Measurements from ENCODE around the gene RPTOR.

RPTOR gene

DNA sequence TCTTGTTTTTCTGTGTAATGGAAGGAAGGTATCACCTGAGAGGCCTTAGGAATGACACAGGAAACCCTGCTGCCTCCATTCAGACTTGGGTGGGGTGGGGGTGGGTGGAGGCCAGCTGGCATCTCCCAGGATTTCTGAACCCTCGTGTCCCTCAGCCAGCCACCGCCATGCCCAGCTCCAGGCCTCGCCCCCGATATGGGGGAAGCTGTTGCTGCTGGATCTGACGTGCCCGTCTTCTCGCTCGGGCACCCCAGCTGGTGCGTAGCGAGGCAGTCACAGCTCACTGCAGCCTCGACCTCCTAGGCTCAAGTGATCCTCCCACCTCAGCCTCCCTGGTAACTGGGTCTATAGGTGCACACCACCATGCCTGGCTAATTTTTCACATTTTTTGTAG, 227.0 kb downstream of the RPTOR start:
- no peak for DNase-seq

DNA sequence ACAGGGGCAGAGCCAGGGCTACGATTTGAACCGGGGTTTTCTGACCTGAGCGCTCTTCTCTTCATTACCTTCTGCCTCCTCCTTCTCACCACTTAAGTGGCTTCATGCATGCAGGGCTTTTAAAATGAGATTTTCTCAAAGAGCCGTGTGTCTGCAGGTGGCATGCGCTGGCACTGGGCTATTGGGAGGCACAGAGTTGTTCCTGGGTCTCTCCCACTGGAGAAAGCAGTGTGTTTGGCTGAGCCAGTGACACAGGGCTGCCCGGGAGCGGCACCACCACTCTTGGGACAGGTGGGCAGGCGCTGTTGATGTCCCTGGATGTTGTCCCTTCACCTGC, 228.2 kb downstream of the RPTOR start:
- no peak for DNase-seq

GRCh38 chr17:80773243-80773991, 228.8 kb downstream of the RPTOR start:
- DNase-seq, result no peak

DNA sequence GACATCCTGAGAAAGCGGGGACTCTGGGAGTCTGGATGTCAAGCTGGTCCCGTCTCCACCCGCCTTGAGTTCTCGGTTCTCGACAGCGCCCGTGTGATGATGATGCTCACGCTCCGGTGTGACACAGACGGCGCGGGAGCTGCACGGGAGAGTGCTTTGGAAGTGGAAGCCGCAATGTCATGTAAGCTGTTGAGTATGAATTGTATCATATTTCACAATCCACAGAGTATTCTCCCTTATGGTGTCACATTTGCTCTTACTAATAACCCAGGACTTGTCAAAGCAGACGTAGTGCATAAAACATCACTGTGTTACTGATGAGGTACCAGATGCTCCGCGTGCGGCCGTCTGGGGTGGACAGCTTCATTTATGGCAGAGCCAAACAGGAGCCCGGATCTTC, 229.5 kb downstream of the RPTOR start:
- DNase-seq, result no peak

DNA sequence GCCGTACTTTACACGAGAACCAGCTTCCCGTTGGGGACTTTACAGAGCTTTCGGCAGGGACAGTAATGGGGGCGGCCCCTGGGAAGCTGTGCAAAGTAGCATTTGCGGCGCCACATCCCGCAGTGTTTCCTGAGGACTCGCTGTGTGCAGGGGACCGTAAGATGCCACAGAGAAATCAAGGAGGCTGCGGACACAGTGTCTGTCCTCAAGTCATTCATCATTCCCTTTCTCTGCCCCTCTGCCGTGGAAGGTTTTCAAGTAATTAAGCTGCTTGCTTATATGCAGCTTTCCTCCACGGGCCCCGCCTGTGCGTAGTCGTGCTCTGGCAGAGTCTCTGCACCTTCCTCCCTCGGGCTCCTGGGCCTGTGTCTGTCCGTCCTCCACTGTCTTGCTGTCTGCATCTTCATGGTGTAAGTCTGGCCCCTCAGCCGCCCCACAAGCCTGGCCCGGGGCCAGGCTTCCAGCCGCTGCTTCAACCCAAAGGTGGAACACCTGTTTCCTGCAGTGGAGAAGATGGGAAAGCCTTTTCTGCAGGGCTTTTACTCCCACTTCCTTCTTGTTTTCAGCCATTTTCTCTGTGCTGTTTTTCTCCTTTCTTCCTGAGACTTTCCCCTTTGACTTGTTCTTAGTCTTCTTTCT, 230.1 kb downstream of the RPTOR start:
- DNase-seq, result no peak

GRCh38 chr17:80775863-80776262, 231.2 kb downstream of the RPTOR start:
- no peak for DNase-seq

- DNase-seq, result no peak
Observed at GRCh38 chr17:80777274-80777673, 232.6 kb downstream of the RPTOR start.

DNA sequence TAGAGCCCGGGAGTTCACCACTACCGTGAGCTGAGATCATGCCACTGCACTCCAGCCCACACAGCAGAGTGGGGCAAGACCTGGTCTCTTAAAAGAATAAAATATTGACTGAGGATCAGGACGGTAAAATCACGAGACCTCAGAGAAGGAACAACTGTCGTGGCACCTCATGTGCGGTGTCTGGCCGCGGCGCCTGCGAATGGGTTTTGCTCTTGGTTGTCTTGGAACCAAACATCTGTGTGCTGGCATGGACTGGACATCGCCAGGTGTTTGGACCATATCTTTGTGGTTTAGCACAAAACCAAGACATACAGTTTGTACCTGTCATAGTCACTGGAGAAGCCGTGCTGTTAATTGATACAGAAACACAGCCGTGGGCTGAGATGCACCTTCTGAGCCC, 234.1 kb downstream of the RPTOR start:
- no peak for DNase-seq

DNA sequence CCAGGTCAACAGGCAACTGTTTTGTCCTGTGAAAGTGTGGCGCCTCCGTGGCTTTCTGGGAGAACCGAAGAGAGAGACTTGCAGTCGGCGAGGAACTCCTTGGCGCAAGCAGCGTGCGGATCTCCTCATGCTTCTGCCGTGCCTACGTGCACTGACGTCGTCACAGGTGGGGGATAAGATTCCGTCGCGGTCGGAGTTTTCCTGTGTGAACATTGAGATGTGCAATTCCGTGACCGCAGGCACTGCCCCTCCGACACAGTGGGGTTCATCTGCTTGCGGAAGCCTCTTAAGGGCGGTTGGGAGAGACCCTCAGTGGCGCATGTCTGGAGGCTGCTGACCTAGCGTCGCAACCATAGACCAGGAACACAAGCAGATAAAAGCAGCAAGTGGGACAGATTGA, 234.7 kb downstream of the RPTOR start:
- DNase-seq, result no peak

DNA sequence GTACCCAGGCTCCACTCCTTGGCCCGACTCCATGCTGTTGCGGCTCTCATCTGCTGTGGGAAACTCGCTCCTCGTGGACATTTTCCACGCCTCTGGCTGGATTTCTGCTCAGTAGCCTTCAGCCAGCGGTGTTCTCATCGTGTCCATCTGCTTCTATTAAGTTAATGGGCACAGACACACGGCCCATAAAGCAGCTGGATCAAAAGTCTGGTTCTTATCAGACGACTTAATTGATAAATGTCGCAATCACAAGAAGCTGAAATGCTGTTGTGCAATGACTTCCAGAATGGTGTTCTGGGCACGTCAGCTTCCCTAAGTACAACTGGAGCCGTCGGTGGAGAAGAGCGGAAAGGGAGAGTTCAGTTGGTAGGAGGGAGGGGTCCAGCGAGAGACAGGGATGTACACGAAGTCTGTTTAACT, 235.3 kb downstream of the RPTOR start:
- no peak for DNase-seq

- DNase-seq, result no peak
Observed at GRCh38 chr17:80780381-80781198, 236.0 kb downstream of the RPTOR start.

DNA sequence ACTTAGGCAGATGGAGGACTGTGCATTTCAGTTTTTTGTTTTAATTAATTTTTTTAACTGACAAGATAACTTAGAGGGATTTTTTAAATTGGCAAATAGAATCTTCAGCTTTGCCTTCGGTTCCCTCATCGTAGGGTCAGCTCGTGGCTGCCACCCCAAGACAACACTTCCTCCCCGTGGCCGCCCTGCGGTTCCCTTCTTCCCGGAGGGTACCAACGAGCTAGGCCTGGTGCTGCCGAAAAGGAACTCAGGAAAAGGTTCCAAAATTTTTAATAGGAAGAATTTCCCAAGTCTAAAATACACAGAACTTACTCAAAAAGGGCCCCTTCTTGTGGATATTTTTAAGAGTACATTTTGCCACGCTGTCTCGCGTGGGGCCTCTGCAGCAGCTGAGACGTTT, 236.6 kb downstream of the RPTOR start:
- DNase-seq, result no peak

GRCh38 chr17:80781807-80782277, 237.2 kb downstream of the RPTOR start:
- no peak for DNase-seq

- no peak for DNase-seq
Observed at GRCh38 chr17:80782536-80783427, 238.1 kb downstream of the RPTOR start.

DNA sequence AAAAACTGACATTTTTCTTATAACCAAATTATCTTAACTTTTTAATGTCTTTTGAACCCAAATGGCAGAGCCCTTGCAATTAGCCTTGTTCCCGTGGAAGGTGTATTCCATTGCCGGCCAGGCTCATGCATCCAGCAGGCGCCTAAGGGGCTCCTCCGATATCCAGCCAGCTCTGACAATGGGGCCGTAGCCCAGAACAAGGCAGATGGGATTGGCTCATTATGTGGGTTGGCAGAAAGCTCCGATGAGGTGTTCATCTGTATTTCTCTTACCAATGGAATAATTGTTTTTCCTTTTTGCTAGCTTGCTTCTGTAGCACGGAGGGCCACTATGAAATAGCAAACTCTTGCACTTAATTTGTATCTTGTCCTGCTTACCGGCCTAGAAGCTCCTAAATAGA, 238.8 kb downstream of the RPTOR start:
- DNase-seq, result no peak

GRCh38 chr17:80783971-80784370, 239.3 kb downstream of the RPTOR start:
- DNase-seq, result no peak

DNA sequence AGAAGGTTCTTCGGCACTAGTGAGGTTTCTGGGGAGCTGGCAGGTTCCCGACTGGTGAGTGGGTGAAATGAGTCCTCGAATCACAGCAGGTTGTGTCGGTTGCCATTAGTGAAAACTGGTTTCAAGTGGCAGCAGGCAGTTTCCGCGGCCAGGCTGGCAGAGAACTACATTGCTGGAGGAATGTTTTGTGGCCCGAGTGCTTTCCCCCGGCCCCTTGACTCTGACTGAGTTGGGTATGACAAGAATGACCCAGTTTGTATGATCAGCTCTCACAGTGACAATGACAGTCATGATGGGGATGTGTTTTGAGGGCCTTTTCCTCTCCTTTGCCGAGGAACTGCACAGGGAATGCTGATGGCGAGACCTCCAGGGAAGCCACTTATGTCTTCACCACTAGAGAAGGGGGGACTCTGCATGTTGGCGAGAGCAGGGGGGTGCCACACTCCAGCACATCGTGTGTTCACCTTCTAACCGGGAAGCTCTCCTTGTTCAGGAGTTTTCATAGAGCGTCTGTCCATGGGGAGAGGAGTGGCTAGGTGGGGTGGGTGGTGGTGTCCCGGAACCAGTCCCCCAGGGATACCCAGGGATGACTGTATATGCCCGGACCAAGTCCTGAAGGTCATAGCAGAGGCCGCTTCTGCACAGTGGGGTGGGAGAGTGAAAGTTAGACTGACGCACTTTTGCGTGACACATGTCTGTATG, 241.0 kb downstream of the RPTOR start:
- no peak for DNase-seq

DNA sequence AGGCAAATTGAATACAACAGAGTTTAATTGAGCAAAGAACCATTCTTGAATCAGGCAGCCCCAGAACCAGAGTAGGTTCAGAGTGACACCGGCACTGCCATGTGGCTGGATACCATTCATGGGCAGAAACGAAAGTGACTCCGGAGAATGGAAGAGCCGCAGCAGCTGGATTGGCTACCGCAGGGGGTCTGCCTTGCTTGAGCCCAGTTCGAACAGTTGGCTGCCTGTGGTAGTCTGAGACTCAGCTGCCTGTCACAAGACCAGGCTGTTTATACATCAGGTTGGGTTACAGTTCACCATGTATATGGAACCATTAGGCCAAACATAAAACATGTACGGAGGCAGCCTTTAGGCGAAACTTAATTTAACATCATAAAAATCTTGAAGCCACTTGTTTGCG, 241.8 kb downstream of the RPTOR start:
- no peak for DNase-seq

DNA sequence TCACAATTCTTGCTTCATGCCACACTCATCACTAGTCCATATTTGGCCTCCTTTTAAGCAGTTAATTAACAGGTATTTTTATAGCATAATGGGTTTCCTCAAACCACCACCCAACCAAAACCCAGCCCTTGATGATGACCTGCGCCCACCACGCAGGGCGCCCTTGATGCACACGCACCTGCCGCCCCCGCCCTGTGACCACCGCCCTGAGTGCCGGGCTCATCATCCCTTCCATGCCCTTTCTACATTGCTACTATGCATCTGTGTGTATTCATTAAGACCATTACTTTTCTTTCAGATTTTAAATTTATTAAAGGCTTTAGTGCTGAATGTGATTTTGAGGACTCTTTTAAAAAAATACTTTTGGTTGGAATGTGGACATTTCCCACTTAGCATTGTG, 242.2 kb downstream of the RPTOR start:
- DNase-seq, result no peak

GRCh38 chr17:80787881-80788280, 243.2 kb downstream of the RPTOR start:
- no peak for DNase-seq

DNA sequence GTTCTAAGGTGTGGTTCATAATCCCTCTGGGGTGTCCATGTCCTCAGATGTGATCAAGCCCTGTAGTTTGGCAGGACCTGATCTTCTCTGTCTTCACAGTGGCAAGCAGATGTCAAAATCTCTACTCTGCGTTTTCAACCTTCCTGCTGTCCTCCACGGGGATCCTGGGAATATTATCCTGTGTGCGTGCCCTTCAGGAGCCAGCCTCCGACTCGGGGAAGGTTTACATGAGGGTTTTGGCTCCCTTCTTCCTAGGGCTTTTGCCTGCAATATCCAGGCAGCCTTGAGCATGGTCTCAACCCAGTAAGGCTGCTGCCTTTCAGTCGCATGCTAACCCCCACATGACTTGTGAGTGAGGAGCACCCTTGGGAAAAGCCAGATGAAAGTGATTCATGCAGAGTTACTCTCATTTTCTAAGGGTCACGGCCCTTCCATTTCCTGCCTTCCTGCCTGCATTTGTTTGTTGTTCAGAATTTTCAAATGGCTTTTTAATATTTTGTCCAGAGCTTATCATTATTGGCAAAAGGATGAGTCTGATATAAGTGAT, 244.8 kb downstream of the RPTOR start:
- no peak for DNase-seq
